IMR-90 (cell line): ENCODE measurements around the gene EBI3. TPM values are rescaled to one million over a fixed set of nuclear protein-coding genes. Genes with fewer than 3 reads are reported as not detected.

ENCODE experiments used
- ATAC-seq: fragments of 200-7000 bp; cut with Tn5 transposase; 2 replicates; pipeline ENCODE4 v1.9.1; 2020; ENCODE audit warnings: low read depth, mild to moderate bottlenecking, moderate library complexity
- BruUV-seq: library from RNA; stranded (reverse); fragments of 400-500 nt; replicated peaks from 2 replicates; lab custom pipeline; 2021; lab: Mats Ljungman, UMichigan
- CTCF ChIA-PET: fragments of 300-600 bp; formaldehyde crosslinking; extraction: SDS; loops from one replicate; lab custom pipeline; 2021; ENCODE audit warnings: antibody characterized with exemption; lab: Yijun Ruan, JAX
- POLR2A ChIA-PET: fragments of 300-600 bp; sonication (Branson Sonifier 250); formaldehyde crosslinking; loops from one replicate; lab custom pipeline; 2022; ENCODE audit warnings: antibody characterized with exemption; ENCODE audit not compliant: unreplicated experiment; lab: Charles Lee
- DNase-seq: peaks from one replicate; pipeline ENCODE4 v3.0.0; 2013
- H2AFZ ChIP-seq: replicated peaks from 2 replicates; pipeline ENCODE3; 2013; ENCODE audit warnings: low read length, mild to moderate bottlenecking; ENCODE audit not compliant: poor library complexity
- H2AK5ac ChIP-seq: 2 replicates; pipeline ENCODE4 v1.6.1; 2013; ENCODE audit warnings: low read depth, low read length, inconsistent platforms
- H2AK9ac ChIP-seq: replicated peaks from 2 replicates; pipeline ENCODE3; 2013; ENCODE audit warnings: mild to moderate bottlenecking, low read depth, low read length, moderate library complexity; ENCODE audit not compliant: poor library complexity
- H2BK120ac ChIP-seq: 2 replicates; pipeline ENCODE4 v1.6.1; 2013; ENCODE audit warnings: low read depth, low read length, inconsistent platforms
- H2BK15ac ChIP-seq: 3 replicates; pipeline ENCODE4 v1.6.1; 2013; ENCODE audit warnings: low read depth, low read length, inconsistent platforms
- H2BK20ac ChIP-seq: 2 replicates; pipeline ENCODE4 v1.6.1; 2013; ENCODE audit warnings: low read depth, mild to moderate bottlenecking, inconsistent platforms, low read length, moderate library complexity
- H2BK5ac ChIP-seq: 2 replicates; pipeline ENCODE4 v1.6.1; 2013; ENCODE audit warnings: mild to moderate bottlenecking, low read depth, low read length, inconsistent platforms; ENCODE audit not compliant: poor library complexity, severe bottlenecking
- H3K14ac ChIP-seq: replicated peaks from 2 replicates; pipeline ENCODE4 v1.6.1; 2013; ENCODE audit warnings: low read depth, low read length, inconsistent platforms
- H3K18ac ChIP-seq: 2 replicates; pipeline ENCODE4 v1.6.1; 2013; ENCODE audit warnings: low read depth, low read length, control low read depth
- H3K23ac ChIP-seq: 2 replicates; pipeline ENCODE4 v1.6.1; 2013; ENCODE audit warnings: low read depth, low read length, inconsistent platforms
- H3K27ac ChIP-seq: 2 replicates; pipeline ENCODE4 v1.5.1; 2013; ENCODE audit warnings: mild to moderate bottlenecking, control low read depth, low read length; ENCODE audit not compliant: insufficient read depth
- H3K27me3 ChIP-seq: 2 replicates; pipeline ENCODE4 v1.6.1; 2013; ENCODE audit warnings: low read length; ENCODE audit not compliant: control insufficient read depth, insufficient read depth
- H3K36me3 ChIP-seq: 2 replicates; pipeline ENCODE4 v1.6.1; 2013; ENCODE audit warnings: low read length, mixed read lengths; ENCODE audit not compliant: control insufficient read depth, insufficient read depth
- H3K4ac ChIP-seq: 2 replicates; pipeline ENCODE4 v1.6.1; 2013; ENCODE audit warnings: low read depth, low read length, inconsistent platforms
- H3K4me1 ChIP-seq: 2 replicates; pipeline ENCODE4 v1.6.1; 2013; ENCODE audit warnings: low read length, mixed read lengths; ENCODE audit not compliant: control insufficient read depth, insufficient read depth
- H3K4me2 ChIP-seq: 2 replicates; pipeline ENCODE4 v1.6.1; 2013; ENCODE audit warnings: low read depth, mild to moderate bottlenecking, control low read depth, low read length, moderate library complexity
- H3K4me3 ChIP-seq: 2 replicates; pipeline ENCODE4 v1.5.1; 2013; ENCODE audit warnings: low read depth, mild to moderate bottlenecking, control low read depth, low read length, moderate library complexity; ENCODE audit not compliant: insufficient read depth
- H3K56ac ChIP-seq: 2 replicates; pipeline ENCODE4 v1.6.1; 2013; ENCODE audit warnings: low read length, inconsistent platforms; ENCODE audit not compliant: insufficient read depth; ENCODE audit errors: extremely low read depth
- H3K79me1 ChIP-seq, 2 experiments: 2 replicates each; pipeline ENCODE4 v1.6.1; 2013; ENCODE audit warnings: low read length in 2 of 2, inconsistent platforms in 1 of 2, low read depth in 1 of 2
- H3K9ac ChIP-seq: 2 replicates; pipeline ENCODE4 v1.6.1; 2013; ENCODE audit warnings: low read depth, low read length, control low read depth
- H3K9me1 ChIP-seq: 2 replicates; pipeline ENCODE4 v1.6.1; 2013; ENCODE audit warnings: low read length, inconsistent platforms; ENCODE audit not compliant: insufficient read depth
- H3K9me3 ChIP-seq: 2 replicates; pipeline ENCODE4 v1.6.1; 2013; ENCODE audit warnings: low read length; ENCODE audit not compliant: control insufficient read depth, insufficient read depth
- H4K20me1 ChIP-seq: 2 replicates; pipeline ENCODE4 v1.6.1; 2013; ENCODE audit warnings: low read length, inconsistent platforms; ENCODE audit not compliant: insufficient read depth
- H4K5ac ChIP-seq: 2 replicates; pipeline ENCODE4 v1.6.1; 2013; ENCODE audit warnings: mild to moderate bottlenecking, low read depth, low read length, control low read depth
- H4K8ac ChIP-seq, 2 experiments: 2 replicates each; pipeline ENCODE4 v1.6.1; 2013; ENCODE audit warnings: low read depth in 2 of 2, low read length in 2 of 2, control low read depth in 1 of 2, inconsistent platforms in 1 of 2
- H4K91ac ChIP-seq: 2 replicates; pipeline ENCODE4 v1.6.1; 2013; ENCODE audit warnings: low read depth, low read length, inconsistent platforms; ENCODE audit not compliant: insufficient read depth
- BHLHE40 ChIP-seq: fragments of 150-350 bp; IDR thresholded peaks from 2 replicates; pipeline ENCODE4 v1.6.1; 2016; ENCODE audit warnings: mild to moderate bottlenecking, low read depth, low read length
- CTCF ChIP-seq: conservative IDR thresholded peaks from 2 replicates; pipeline ENCODE4 v1.5.1; 2012; ENCODE audit warnings: mild to moderate bottlenecking, low read depth, low read length, improper control_type of control experiment
- ELK1 ChIP-seq: fragments of 150-350 bp; IDR thresholded peaks from 2 replicates; pipeline ENCODE4 v1.6.1; 2016; ENCODE audit warnings: low read depth, mild to moderate bottlenecking, low read length, moderate library complexity, borderline replicate concordance
- FOS ChIP-seq: fragments of 150-350 bp; IDR thresholded peaks from 2 replicates; pipeline ENCODE4 v1.6.1; 2016; ENCODE audit warnings: low read depth, low read length
- MAFK ChIP-seq: IDR thresholded peaks from 2 replicates; pipeline ENCODE4 v1.6.1; 2012; ENCODE audit warnings: low read depth, low read length, improper control_type of control experiment
- MAZ ChIP-seq: IDR thresholded peaks from 2 replicates; pipeline ENCODE4 v1.6.1; 2012; ENCODE audit warnings: low read depth, mild to moderate bottlenecking, low read length, improper control_type of control experiment, moderate library complexity, borderline replicate concordance
- NFE2L2 ChIP-seq: fragments of 150-350 bp; IDR thresholded peaks from 2 replicates; pipeline ENCODE4 v1.6.1; 2016; ENCODE audit warnings: low read depth, mild to moderate bottlenecking, low read length
- POLR2A ChIP-seq: IDR thresholded peaks from 2 replicates; pipeline ENCODE4 v1.6.1; 2012; ENCODE audit warnings: mild to moderate bottlenecking, low read depth, low read length
- RAD21 ChIP-seq: IDR thresholded peaks from 2 replicates; pipeline ENCODE4 v1.6.1; 2012; ENCODE audit warnings: low read length, improper control_type of control experiment
- RCOR1 ChIP-seq: IDR thresholded peaks from 2 replicates; pipeline ENCODE4 v1.6.1; 2012; ENCODE audit warnings: mild to moderate bottlenecking, low read length, improper control_type of control experiment; ENCODE audit not compliant: insufficient replicate concordance
- WGBS, 2 experiments: methylation state at CpG; one replicate each; pipeline versions ENCODE4 v1.1.5 to v1.1.7; 2013; ENCODE audit warnings: missing lambda C conversion rate in 2 of 2; ENCODE audit not compliant: insufficient read length in 1 of 2; ENCODE audit errors: extremely low coverage in 2 of 2; 5-methylcytosine and 5-hydroxymethylcytosine counted together
- dilution Hi-C: fragments of 300-500 bp; cut with HindIII; formaldehyde crosslinking; loops from one replicate; pipeline ENCODE4 v1.14.3; 2018; ENCODE audit warnings: low sequenced_read_pairs; ENCODE audit not compliant: unreplicated experiment
- in situ Hi-C: fragments of 300-500 bp; cut with MboI; formaldehyde crosslinking; loops from 3 replicates; pipeline ENCODE4 v1.14.3; 2019; ENCODE audit warnings: low sequenced_read_pairs, inconsistent platforms, mixed read lengths
- intact Hi-C: fragments of 100-400 bp; cut with micrococcal nuclease; formaldehyde crosslinking; loops from 2 replicates; pipeline ENCODE4 v1.10.0; 2022
- polyA plus RNA-seq, 3 experiments: library from polyadenylated mRNA; depleted of rRNA; stranded (reverse); fragments of >200 nt; gene quantifications; 2 replicates each; pipeline ENCODE4 v1.2.3, GENCODE V29; 2012; ENCODE audit warnings: low replicate concordance in 1 of 3
- total RNA-seq: library from RNA; depleted of rRNA; stranded (reverse); fragments of >200 nt; gene quantifications from 2 replicates; pipeline ENCODE4 v1.2.3, GENCODE V29; 2012
- TF ChIP-seq, protein P1 (sequence below): fragments of 150-350 bp; IDR thresholded peaks from 2 replicates; pipeline ENCODE4 v1.6.1; 2017; ENCODE audit warnings: mild to moderate bottlenecking, antibody characterized with exemption, low read length, low read depth

The EBI3 gene
- total and polyA plus RNA-seq, 2 of the 4 experiments (the other 2 are of a cell fraction) = 0.36 to 2.7 TPM

DNA sequence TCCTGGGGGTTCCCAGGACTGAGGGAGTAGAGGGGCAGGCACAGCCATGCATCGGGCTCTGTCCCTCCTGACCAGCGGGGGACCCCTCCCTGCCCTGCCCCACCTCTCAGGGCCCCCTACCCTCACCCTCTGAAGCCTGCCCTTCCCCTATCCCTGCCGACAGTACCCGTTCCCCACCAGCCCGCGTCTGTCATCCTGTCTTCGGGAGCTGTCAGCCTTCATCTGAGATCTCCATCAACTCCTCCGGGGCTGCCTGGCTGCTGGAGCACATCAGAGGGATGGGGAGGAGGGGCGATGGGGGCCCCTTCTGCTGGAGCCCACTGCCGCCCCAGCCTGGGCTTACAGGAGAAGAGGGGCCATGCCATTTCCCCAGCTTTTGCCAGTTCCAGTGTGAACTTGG, 43.6 kb downstream of the EBI3 start:
- peaks cover 11% of the 10 kb centered on the region for H3K36me3 ChIP-seq
- no peak overlapping the region for H4K8ac ChIP-seq
- H3K9me1 ChIP-seq = no peaks in the 10 kb centered on the region
- no peak overlapping the region for H3K4me3 ChIP-seq
- in situ Hi-C loops = no loop called here
- no peak overlapping the region for H3K27ac ChIP-seq
- dilution Hi-C loops = no loop called here
- no peak overlapping the region for H3K14ac ChIP-seq
- H2AK9ac ChIP-seq = no peak overlapping the region
- no peak overlapping the region for H3K9ac ChIP-seq
- H2AK5ac ChIP-seq = no peak overlapping the region
- no peak overlapping the region for H4K91ac ChIP-seq
- no peak overlapping the region for H3K4ac ChIP-seq
- no peaks in the 10 kb centered on the region for H3K79me1 ChIP-seq
- H3K4me2 ChIP-seq = no peak overlapping the region
- TF ChIP-seq RAD21 (no peak), RCOR1 (no peak), CTCF (no peak), FOS (no peak), BHLHE40 (no peak), ELK1 (no peak), POLR2A (no peak), NFE2L2 (no peak), MAFK (no peak), MAZ (no peak)
- TF ChIP-seq, protein P1, sequence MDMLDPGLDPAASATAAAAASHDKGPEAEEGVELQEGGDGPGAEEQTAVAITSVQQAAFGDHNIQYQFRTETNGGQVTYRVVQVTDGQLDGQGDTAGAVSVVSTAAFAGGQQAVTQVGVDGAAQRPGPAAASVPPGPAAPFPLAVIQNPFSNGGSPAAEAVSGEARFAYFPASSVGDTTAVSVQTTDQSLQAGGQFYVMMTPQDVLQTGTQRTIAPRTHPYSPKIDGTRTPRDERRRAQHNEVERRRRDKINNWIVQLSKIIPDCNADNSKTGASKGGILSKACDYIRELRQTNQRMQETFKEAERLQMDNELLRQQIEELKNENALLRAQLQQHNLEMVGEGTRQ = no peak
- H2AFZ ChIP-seq = no peak overlapping the region
- no peak overlapping the region for H3K56ac ChIP-seq
- no peaks in the 10 kb centered on the region for H4K20me1 ChIP-seq
- H2BK120ac ChIP-seq = no peak overlapping the region
- no peak overlapping the region for H2BK15ac ChIP-seq
- no peak overlapping the region for H3K23ac ChIP-seq
- DNase-seq (no peak), ATAC-seq (no peak)
- ChIA-PET CTCF (no interaction called here), POLR2A (no interaction called here)
- H2BK5ac ChIP-seq = no peak overlapping the region
- peaks cover 2% of the 10 kb centered on the region; the same call in 1 of the 2 replicates for H3K9me3 ChIP-seq
- no peaks in the 10 kb centered on the region for H3K4me1 ChIP-seq
- H3K27me3 ChIP-seq = peaks cover 6% of the 10 kb centered on the region
- no CpG with 5 or more reads among the region's 10 CpGs for WGBS, 2 experiments
- no TSS peak for BruUV-seq
- intact Hi-C loops = no loop called here
- H3K18ac ChIP-seq = no peak overlapping the region
- no peak overlapping the region for H2BK20ac ChIP-seq
- no peak overlapping the region for H4K5ac ChIP-seq
